Left colon (tissue), 2 donors: ENCODE measurements around the gene PRR16. TPM values are rescaled to one million over a fixed set of nuclear protein-coding genes. Genes with fewer than 3 reads are reported as not detected.

Experiments
- ATAC-seq: fragments of 200-7000 bp; cut with Tn5 transposase; one replicate; pipeline ENCODE4 v1.9.1; 2020; ENCODE audit warnings: mild to moderate bottlenecking, moderate library complexity
- DNase-seq, 2 donors: peaks; one replicate each; pipeline ENCODE4 v3.0.0-alpha.2; 2020
- intact Hi-C, 2 donors: fragments of 100-400 bp; cut with DNase I in 1 of 2; cut with micrococcal nuclease in 1 of 2; formaldehyde crosslinking; loops; one replicate each; pipeline versions ENCODE4 v1.11.2 to v1.14.0; 2022; cut with DNase I, micrococcal nuclease
- total RNA-seq, 2 donors: library from RNA; stranded (reverse); fragmentation: NEBNext Ultra II Directional; extraction: Animal tissue kit (Norgen Biotek cat#: 25700); gene quantifications; one replicate each; pipeline ENCODE4 v1.2.1, GENCODE V29; 2021
- donor health status: DM: no; HTN: no; CAD: no.
- donor health status: DM: yes; HTN: yes; CAD: no.

Gene PRR16
- total RNA-seq, 2 donors from 2014 or later: 1.6 to 2.4 TPM

DNA sequence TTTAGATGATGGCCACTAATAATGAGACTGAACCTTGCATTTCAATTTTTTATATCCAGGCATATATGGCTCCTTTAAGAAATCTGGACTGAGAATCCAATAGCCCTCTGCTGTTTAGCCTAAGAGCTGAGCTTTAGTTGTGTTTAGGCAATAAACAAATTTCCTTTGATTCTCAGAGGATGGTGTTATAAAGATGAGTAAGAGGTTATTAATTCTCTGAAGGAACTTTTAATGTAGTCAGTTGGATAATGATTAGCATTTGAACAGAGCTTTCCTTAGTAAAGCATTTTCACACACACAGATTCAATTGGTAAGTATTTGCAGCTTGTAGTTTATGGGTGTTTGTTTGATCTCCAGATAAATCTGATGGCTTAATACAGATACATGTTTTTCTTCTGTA, 149.6 kb downstream of the PRR16 start:
- ATAC-seq: no peak
- intact Hi-C loops: no loop called here
- no peak for DNase-seq

DNA sequence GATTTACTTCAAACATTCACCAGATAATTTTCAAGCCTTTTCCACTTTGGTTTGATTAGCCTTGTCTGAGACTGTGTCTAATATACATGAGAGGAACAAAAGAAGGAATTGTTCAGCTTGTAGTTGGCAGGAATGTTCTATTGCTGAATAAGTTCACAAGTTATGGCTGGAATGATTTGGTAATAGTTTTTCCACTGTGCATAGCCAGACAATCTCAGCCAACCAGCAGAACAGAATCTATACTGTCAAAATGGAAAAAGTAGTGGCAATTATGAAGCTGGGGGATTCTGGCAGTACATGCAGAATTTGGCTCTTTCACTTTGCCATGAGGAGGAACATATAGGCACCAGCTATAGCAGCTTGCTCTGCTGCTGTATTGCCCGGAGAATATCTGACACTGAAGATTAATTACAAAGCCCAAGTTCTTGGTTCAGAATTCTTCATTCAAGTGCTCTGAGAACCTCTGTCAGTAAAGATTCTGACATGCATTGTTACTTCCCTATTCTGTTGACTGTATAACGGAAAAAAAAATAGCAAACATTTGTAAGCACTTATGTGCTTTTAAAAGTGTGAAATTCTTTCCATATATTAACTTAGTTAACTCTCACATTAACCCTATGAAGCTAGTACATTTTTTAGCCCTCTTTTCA, 150.6 kb downstream of the PRR16 start:
- no peak for DNase-seq
- no peak for ATAC-seq
- intact Hi-C loops: no loop called here

DNA sequence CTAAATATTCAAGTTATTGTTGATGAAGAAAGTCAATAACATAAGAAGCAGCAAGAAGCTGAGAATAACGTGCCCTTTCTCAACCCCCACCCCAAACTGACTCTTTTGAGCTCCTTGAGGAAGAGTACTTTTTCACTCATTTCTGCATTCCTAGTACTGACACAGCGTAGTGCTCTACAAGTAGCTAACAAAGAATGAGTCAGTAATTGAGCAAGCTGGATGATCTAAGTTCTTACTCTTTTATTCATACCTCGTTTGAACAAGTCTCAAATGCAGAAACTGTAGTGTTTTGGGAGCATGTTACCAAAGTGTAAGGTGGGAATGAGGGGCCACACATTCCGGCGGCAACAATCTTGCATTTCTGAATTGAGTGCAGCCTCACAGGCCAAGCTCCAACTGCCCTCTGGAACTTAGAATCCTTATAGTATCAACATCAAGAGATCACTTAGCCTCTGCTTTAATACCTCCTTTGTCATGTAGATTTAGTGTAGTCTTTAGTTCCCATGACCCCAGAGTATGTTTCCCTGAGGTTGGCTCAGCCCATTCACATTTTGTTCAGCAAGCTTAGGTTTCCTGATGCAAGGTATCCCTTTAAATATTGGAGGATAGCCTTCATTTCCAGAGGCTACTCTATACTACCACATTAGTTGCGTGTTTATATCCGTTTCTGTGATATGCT, 152.0 kb downstream of the PRR16 start:
- intact Hi-C loops: no loop called here
- ATAC-seq (no peak), DNase-seq (no peak)

DNA sequence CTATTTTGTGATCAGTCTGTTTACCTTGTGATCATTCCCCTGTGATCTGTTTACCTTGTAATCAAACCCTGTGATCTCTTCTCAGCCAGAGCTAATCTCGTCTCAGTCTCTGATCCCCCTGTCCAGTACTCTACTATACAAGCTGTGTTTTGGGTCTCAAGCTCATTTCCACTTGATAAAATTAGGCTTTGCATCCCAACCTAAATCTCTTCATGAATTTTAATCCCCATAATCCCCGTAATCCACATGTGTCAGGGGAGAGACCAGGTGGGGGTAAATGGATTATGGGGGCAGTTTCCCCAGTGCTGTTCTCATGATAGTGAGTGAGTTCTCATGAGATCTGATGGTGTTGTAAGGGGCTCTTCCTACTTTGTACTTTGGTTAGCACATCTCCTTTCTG, 157.2 kb downstream of the PRR16 start:
- intact Hi-C loops: no loop called here
- no peak for ATAC-seq
- DNase-seq: no peak

DNA sequence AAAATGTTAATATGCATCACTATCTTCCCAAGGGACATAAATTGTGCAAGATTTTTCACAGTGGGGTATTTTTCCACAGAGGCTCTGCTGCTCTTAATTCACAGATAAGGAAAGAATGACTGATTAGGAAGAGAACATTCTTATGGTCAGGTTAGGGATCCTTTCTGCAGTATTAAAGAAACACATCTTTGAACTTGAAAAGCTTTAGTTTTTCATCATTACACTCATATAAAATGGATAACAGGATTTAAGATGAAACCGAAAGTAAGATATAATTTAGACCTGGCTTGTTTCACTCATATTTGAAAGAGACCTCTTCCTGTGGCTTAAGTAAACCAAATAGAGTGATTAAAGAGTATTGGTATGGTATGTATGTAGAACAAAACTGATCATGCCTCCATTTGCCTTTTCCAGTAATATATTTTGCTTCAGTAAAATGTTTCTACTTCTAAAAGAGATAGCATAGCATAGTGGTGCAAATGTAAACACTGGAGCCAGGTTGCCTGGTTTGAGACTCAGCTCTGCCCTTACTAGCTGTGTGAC, 160.0 kb downstream of the PRR16 start:
- ATAC-seq (no peak), DNase-seq (no peak)
- intact Hi-C loops: no loop called here

DNA sequence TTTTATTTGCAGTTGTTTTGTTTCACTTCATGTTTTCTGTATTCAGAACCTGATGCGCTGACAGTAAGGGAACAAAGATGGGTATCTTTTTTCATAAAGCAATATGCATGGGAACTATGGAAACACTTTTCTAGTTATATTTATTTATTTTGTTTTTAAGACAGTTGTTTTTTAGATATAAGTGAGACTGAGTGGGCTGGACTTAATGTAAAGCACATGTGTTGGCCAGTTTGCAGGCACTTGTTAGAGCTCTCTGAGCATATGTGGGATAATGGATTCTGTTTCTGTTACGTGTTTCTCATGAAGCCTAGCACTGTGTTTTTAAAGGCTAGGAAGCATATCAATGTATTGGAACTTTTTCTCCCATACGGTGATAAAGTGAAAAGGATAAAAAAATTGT, 164.1 kb downstream of the PRR16 start:
- DNase-seq: no peak
- no peak for ATAC-seq
- intact Hi-C loops: no loop called here

DNA sequence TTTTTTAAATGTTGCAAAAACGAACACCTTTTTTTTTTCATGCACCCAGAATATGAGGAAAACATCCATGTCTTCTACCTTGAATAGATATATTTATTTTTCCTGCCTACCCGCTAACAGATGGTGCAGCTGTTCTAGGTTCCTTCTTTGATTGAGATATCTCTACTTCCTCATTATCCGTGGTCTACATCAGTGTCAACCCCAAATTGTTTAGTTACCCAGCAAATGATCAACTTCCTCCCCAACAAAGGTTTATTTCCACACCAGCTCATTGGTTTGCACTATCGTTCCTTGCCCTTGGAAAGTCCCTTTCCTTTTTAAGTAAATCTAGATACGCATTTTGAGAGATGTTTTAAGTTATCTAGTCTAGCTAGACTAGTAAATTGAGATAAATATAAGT, 166.4 kb downstream of the PRR16 start:
- no peak for DNase-seq
- ATAC-seq: no peak
- intact Hi-C loops: no loop called here

DNA sequence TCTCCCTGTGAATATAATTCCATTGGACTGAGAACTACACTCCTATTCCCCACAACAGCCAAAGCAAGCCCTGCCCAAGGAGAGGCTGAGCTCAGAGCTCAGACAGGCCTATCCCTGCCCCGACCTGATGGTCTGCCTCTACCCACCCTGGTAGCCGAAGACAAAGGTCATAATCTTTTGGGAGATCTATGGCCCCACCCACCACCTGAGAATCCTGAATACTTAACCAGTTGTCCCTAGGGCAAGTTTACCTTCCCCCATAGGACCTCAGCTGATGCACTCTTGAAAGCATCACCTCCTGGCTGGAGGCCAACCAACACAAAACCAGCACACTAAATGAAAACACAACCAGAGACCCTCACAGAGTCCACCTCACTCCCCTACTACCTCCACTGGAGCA, 167.5 kb downstream of the PRR16 start:
- intact Hi-C loops: no loop called here
- ATAC-seq: no peak

DNA sequence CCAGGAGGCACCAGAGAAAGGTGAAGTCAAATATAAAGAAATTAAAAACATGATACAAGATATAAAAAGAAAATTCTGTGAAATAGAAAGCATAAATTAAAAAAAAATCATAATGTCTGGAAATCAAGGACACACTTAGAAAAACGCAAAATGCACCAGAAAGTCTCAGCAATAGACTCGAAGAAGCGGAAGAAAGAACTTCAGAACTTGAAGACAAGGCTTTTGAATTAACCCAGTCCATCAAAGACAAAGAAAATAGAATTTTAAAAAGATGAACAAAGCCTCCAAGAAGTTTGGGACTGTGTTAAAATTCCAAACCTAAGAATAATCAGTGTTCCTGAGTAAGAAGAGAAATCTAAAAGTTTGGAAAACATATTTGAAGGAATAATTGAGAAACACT, 168.3 kb downstream of the PRR16 start:
- ATAC-seq: no peak
- intact Hi-C loops: no loop called here
- no peak for DNase-seq

More for the DNA sequence above, 167.5 kb downstream of the PRR16 start:
- no peak for DNase-seq

DNA sequence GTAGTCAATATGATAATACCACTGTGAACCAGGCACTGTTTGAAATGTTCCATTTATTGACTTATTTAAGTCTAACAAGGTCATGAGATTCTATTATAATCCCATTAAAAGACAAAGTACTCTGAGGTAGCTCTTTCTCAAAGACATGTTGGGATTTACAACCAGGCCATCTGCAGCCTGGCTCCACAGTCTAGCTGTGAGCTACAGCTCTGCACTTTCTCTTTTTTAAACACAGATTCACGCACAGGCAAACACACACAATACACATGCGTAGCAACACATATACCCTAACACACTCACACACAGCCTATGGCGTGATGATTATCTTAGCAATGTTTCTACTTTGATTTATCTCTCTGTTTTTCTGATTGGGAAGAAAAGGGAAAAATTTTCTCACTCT, 174.3 kb downstream of the PRR16 start:
- DNase-seq (no peak), ATAC-seq (no peak)
- intact Hi-C loops: no loop called here

DNA sequence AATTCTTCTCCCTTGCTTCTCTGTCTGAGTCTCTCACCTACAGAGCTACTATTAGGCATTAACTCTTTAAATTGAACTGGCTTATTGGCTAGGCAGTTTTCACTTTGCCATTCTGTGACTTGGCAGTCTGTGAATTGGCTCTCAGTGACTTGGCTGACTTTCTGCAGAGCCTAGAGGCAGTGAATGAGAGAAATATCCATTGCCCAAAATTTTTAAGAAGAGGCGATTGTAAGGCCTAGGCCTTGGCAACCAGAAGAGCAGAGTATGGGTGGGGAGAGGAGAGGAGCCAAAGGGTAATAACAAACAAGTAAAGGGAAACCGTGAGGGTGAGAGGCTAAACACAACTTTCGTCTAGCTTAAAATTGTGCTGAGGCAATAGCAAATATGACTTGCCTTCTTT, 176.7 kb downstream of the PRR16 start:
- DNase-seq: no peak
- intact Hi-C loops: no loop called here
- ATAC-seq: no peak

DNA sequence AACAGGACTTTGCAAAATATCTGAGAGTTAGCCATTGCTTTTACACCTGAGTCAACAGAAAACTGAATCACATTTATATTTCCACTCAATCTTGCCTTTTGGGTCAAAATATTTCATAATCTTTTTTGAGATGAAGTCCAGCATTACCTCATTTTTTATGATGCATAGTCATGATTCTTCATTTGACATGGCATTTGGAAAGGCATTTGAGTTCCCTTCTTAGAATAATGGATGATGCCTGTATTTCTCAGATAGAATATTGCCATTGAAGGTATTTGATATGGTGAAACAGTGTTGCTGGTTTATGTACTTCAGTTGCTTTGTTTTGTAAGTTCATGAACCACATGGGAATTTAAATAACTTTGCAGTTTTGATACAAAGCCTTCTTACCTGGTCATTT, 180.4 kb downstream of the PRR16 start:
- intact Hi-C loops: no loop called here
- DNase-seq: no peak
- ATAC-seq: no peak

DNA sequence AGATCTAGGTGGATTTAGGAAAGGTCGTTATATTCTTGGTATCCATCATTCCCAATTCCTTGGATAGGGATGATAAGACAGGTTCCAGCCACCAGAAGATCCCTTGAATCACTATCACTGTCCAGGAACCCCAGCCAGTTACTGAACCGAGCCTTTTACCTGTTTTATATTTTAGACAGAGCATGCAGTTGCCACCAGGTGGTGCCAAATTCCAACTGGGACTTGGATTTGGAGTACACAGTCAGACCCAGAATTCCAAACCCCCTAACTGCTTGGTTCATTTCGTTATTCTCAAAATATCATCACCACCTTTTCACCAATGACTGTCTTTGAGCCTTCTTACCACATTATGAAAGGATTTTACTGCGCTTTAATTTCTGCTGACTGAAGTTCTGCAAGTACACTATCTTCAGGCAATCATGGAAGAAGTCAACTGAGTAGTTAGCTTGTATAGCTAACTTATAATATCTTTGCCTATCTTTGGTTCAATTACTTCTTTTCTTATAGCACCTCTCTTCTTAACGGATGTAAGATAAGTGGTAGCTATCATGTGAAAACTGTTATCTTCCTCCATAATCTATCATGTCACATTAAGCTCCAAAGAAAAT, 191.8 kb downstream of the PRR16 start:
- peak in 1 of 2 donors; percentile 29 for DNase-seq
- peak; percentile 41 for ATAC-seq
- intact Hi-C loops: no loop called here

DNA sequence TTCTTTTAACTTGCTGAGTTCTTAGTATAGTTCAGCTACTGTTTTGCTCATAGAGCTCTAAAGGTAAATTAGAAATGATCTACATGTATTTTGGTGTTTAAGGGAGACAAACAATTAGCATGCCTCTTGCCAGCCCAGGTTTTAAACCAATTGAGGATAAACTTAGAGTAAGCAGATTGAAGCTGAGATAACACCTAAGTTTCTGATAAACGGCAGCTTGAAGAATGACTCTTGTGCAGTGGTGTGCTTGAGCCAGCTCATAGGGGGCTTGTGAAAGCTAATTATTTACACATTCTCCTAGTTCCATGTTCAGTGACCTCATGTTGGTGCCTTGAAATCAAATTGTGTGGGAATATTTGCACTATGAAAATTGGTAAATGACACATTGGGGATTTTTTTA, 193.0 kb downstream of the PRR16 start:
- DNase-seq (no peak), ATAC-seq (no peak)
- intact Hi-C loops: no loop called here

DNA sequence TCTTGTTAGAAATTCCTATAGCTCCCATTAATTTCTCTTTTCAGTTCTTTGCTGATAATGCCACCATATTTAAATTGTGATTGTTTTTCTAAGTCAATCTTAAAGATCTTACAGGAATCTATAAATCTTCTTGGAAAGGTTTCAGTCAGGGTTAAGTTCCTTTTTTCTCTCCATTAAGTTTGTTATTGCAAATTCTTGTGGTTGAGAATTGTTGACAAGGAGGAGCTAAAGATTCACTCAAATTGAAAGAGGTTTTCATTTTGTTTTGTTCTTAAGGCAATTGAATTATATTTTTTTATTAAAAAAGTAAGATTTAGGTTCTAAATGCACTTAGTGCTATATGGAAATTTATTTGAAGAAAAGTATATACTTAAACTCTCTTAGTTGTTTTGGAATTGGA, 213.4 kb downstream of the PRR16 start:
- DNase-seq (no peak), ATAC-seq (no peak)
- intact Hi-C loops: no loop called here

DNA sequence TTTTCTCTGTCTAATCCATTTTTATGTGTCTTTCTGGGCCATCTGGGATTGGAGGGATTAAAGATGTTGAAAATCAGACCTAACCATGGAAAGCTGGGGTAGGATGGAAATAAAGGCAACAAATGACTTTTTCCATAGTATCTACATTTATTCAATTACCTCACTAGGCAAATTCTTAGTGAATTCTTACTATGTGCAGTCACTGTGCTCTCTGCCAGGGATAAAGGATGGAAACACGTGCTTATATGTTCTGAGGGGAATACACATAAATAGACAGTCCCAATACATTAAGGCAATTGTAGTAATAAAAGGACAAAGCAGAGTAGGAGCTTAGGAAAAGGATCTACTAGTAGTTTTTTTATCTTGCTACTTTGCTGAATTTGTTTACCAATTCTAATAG, 214.2 kb downstream of the PRR16 start:
- DNase-seq (no peak), ATAC-seq (no peak)
- intact Hi-C loops: no loop called here

DNA sequence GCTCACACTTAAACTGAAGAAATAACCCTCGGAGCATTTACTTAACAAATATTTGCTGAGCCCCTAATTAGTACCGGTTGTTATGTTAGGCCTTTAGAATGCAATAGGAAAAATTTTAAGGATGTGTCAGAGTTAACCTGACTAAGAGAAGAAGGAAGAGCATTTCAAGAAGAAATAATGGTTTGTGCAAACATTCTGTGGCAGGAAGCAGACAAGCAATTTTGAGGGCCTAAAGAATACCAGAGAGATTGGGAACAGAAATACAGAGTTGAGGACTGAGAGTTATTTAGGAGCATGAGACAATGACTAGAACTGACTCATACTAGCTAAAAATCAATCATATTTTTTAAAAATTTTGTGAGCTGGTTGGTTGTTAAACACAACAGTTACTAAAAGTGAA, 218.8 kb downstream of the PRR16 start:
- ATAC-seq (no peak), DNase-seq (no peak)
- intact Hi-C loops: no loop called here

DNA sequence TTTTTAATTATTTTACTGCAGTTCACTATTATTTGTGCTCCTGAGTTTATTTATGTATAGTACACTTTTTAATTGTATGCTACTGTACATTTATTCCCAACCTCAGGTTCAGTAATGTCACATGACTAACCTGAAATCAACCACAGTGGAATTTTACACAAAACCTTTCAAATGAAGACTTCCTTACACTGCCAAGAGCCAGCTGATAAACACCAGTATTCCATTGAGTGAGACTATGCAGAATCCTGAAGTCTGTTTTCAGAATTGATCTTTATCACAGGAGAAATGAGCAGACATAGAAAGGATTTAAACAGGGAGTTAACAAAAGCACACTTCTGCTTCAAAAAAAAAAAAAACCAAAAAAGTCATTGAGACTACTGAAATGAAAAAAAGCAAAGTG, 219.5 kb downstream of the PRR16 start:
- ATAC-seq (no peak), DNase-seq (no peak)
- intact Hi-C loops: no loop called here

DNA sequence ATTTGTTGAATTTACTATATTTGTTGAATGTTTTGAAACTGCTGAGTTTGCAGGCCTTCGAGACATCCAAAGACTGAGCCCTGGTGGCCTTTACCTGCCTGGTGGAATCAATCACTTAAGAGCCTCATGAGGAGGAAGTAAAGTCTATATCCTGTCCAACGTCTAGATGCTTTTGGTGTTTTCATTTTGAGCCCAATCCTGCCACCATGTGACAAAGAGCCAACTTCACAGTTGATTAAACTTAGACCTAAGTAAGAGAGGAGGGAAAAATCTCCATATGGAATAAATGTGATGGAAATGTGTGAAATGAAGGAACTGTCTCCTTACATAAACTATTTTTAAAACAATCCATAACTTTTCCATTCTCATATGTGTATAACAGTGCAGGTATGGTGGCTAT, 220.1 kb downstream of the PRR16 start:
- ATAC-seq (no peak), DNase-seq (no peak)
- intact Hi-C loops: no loop called here

DNA sequence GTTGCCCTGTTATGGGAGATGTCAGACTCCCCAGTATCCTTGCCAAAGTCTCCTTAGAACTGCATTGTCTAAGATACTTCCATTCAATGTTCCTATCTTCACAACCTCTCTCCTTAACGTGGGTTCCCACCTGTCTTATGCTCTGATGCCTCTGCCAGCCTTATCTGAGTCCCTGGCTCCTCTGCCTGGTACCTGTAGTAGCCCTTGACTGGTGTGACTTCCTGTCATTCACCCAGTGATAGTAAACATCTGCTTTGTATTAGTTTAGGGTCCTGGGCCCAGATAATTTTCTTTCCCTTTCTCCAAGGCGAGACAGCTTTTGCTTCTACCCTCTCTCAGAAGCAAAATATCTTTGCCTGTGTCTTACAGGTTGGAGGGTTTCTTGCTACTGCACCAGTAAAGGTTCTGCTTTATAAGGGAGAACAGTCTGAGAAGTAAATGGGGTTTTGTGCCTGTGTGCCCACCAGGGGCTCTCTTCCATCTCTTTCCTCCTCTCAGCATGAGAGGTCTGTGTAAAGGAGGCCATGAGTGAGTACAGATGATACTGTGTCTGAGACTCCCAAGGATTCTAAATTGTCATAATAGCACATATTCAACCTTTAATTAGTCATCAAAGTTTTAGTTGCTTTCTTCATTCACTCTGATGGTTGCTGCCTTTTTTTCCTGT, 220.8 kb downstream of the PRR16 start:
- intact Hi-C loops: no loop called here
- DNase-seq (no peak), ATAC-seq (no peak)
